SK-N-SH (cell line): ENCODE measurements around the gene RBCK1. TPM values are rescaled to one million over a fixed set of nuclear protein-coding genes. Genes with fewer than 3 reads are reported as not detected.
A peak's percentile ranks its signal among the peaks of the same experiment; 100 is the strongest.

Experiments
- CTCF ChIA-PET: fragments of 300-600, 350-600 bp; formaldehyde crosslinking; extraction: SDS; loops from one replicate; lab custom pipeline; 2021; lab: Yijun Ruan, JAX
- POLR2A ChIA-PET: fragments of 350-600 bp; sonication (Branson Sonifier 250); formaldehyde crosslinking; extraction: SDS; loops from one replicate; lab custom pipeline; 2020; ENCODE audit warnings: antibody characterized with exemption, inconsistent platforms; lab: Yijun Ruan, JAX
- DNase-seq: peaks from one replicate; pipeline ENCODE4 v3.0.0; 2012
- H2AFZ ChIP-seq: fragments of 200-600 bp; sonication (generic); 2 replicates; pipeline ENCODE4 v1.8.1; 2016; ENCODE audit warnings: antibody characterized with exemption, mild to moderate bottlenecking, low read depth
- H3F3A ChIP-seq: fragments of 200-600 bp; sonication (generic); replicated peaks from 2 replicates; pipeline ENCODE3; 2016; ENCODE audit warnings: antibody characterized with exemption, mild to moderate bottlenecking; ENCODE audit not compliant: insufficient read depth
- H3K27ac ChIP-seq, 2 experiments: fragments of 200-500 bp in 1 of 2; fragments of 200-600 bp in 1 of 2; sonication (Bioruptor generic) in 1 of 2; sonication (generic), shearing (Covaris generic) in 1 of 2; 2 replicates each; pipeline versions ENCODE4 v1.5.1 to v1.6.1; 2014 to 2016; ENCODE audit warnings: low read depth in 2 of 2, inconsistent platforms in 1 of 2, low read length in 1 of 2, mild to moderate bottlenecking in 1 of 2, mixed read lengths in 1 of 2
- H3K27me3 ChIP-seq: fragments of 200-600 bp; sonication (generic), shearing (Covaris generic); 2 replicates; pipeline ENCODE4 v1.6.1; 2016; ENCODE audit warnings: mixed run types; ENCODE audit not compliant: insufficient read depth
- H3K36me3 ChIP-seq, 2 experiments: fragments of 200-500 bp in 1 of 2; fragments of 200-600 bp in 1 of 2; sonication (Bioruptor generic) in 1 of 2; sonication (generic) in 1 of 2; replicated peaks in 1 of 2; 2 replicates each; pipeline versions ENCODE3 to v1.5.1; 2014 to 2016; ENCODE audit warnings: low read length in 1 of 2, mild to moderate bottlenecking in 1 of 2; ENCODE audit not compliant: insufficient read depth in 2 of 2, control insufficient read depth in 1 of 2
- H3K4me1 ChIP-seq, 2 experiments: fragments of 200-500 bp in 1 of 2; fragments of 200-600 bp in 1 of 2; sonication (Bioruptor generic) in 1 of 2; sonication (generic), shearing (Covaris generic) in 1 of 2; 2 replicates each; pipeline versions ENCODE4 v1.5.1 to v1.6.1; 2014 to 2016; ENCODE audit warnings: low read depth in 1 of 2, low read length in 1 of 2, mixed run types in 1 of 2; ENCODE audit not compliant: insufficient read depth in 2 of 2, control insufficient read depth in 1 of 2
- H3K4me2 ChIP-seq: fragments of 200-600 bp; sonication (generic), shearing (Covaris generic); 2 replicates; pipeline ENCODE4 v1.6.1; 2017; ENCODE audit warnings: mixed run types
- H3K4me3 ChIP-seq, 2 experiments: fragments of 200-500 bp in 1 of 2; fragments of 200-600 bp in 1 of 2; sonication (Bioruptor generic) in 1 of 2; sonication (generic), shearing (Covaris generic) in 1 of 2; 2 replicates each; pipeline versions ENCODE4 v1.5.1 to v1.8.1; 2014 to 2016; ENCODE audit warnings: low read depth in 2 of 2, inconsistent platforms in 1 of 2, low read length in 1 of 2, mild to moderate bottlenecking in 1 of 2, mixed read lengths in 1 of 2, moderate library complexity in 1 of 2
- H3K79me2 ChIP-seq: fragments of 200-600 bp; sonication (generic); 2 replicates; pipeline ENCODE4 v1.8.1; 2017; ENCODE audit warnings: mild to moderate bottlenecking; ENCODE audit not compliant: insufficient read depth
- H3K9ac ChIP-seq: fragments of 200-600 bp; sonication (generic); 2 replicates; pipeline ENCODE4 v1.6.1; 2017; ENCODE audit warnings: mixed run types
- H3K9me2 ChIP-seq: fragments of 200-600 bp; sonication (generic); 2 replicates; pipeline ENCODE4 v1.6.1; 2017; ENCODE audit warnings: mixed run types
- H3K9me3 ChIP-seq: fragments of 200-600 bp; sonication (generic); 2 replicates; pipeline ENCODE4 v1.6.1; 2017; ENCODE audit warnings: mixed run types, mild to moderate bottlenecking, moderate library complexity
- H4K20me1 ChIP-seq: fragments of 200-600 bp; sonication (generic); 2 replicates; pipeline ENCODE4 v1.6.1; 2017; ENCODE audit warnings: mild to moderate bottlenecking, mixed run types; ENCODE audit not compliant: insufficient read depth
- CHD2 ChIP-seq: fragments of 150-350 bp; IDR thresholded peaks from 2 replicates; pipeline ENCODE4 v1.6.1; 2018; ENCODE audit warnings: low read length; ENCODE audit not compliant: partially characterized antibody
- ELF1 ChIP-seq: IDR thresholded peaks from 2 replicates; pipeline ENCODE4 v1.4.0; 2012
- EP300 ChIP-seq, 2 experiments: IDR thresholded peaks; 2 replicates each; pipeline versions ENCODE4 v1.4.0 to v1.6.1; 2012; ENCODE audit warnings: borderline replicate concordance in 1 of 2, low read depth in 1 of 2, low read length in 1 of 2
- EZH2phosphoT487 ChIP-seq: fragments of 200-600 bp; sonication (generic); IDR thresholded peaks from 2 replicates; pipeline ENCODE4 v1.6.1; 2017; ENCODE audit warnings: low read depth, mixed run types, mild to moderate bottlenecking, antibody characterized with exemption, moderate library complexity, borderline replicate concordance
- FOSL2 ChIP-seq: IDR thresholded peaks from 2 replicates; pipeline ENCODE4 v1.4.0; 2012; ENCODE audit warnings: low read depth, mild to moderate bottlenecking, moderate library complexity, borderline replicate concordance
- FOXJ3 ChIP-seq: sonication (generic); formaldehyde crosslinking; IDR thresholded peaks from 2 replicates; pipeline ENCODE4 v1.5.1; 2020; ENCODE audit warnings: mild to moderate bottlenecking, missing genetic modification reagents
- GABPA ChIP-seq: IDR thresholded peaks from 2 replicates; pipeline ENCODE4 v1.4.0; 2012; ENCODE audit warnings: low read depth, mild to moderate bottlenecking
- GATA2 ChIP-seq: sonication (generic); formaldehyde crosslinking; IDR thresholded peaks from 2 replicates; pipeline ENCODE4 v1.5.0; 2020; ENCODE audit warnings: mild to moderate bottlenecking, missing genetic modification reagents
- IRF3 ChIP-seq: fragments of 150-350 bp; IDR thresholded peaks from 2 replicates; pipeline ENCODE4 v1.6.1; 2016; ENCODE audit warnings: mild to moderate bottlenecking, low read depth, low read length
- JUND ChIP-seq: IDR thresholded peaks from 2 replicates; pipeline ENCODE4 v1.4.0; 2012
- MAX ChIP-seq: IDR thresholded peaks from 2 replicates; pipeline ENCODE4 v1.4.0; 2012; ENCODE audit warnings: low read depth
- MEF2A ChIP-seq: IDR thresholded peaks from 2 replicates; pipeline ENCODE4 v1.4.0; 2012; ENCODE audit warnings: low read depth, borderline replicate concordance
- MXI1 ChIP-seq: IDR thresholded peaks from 2 replicates; pipeline ENCODE4 v1.6.1; 2012; ENCODE audit warnings: mild to moderate bottlenecking, low read depth, low read length, improper control_type of control experiment
- NFIC ChIP-seq: IDR thresholded peaks from 2 replicates; pipeline ENCODE4 v1.4.0; 2012; ENCODE audit warnings: borderline replicate concordance
- PBX3 ChIP-seq: IDR thresholded peaks from 2 replicates; pipeline ENCODE4; 2012
- RAD21 ChIP-seq: IDR thresholded peaks from 2 replicates; pipeline ENCODE4 v1.6.1; 2012; ENCODE audit warnings: mild to moderate bottlenecking, low read length
- RCOR1 ChIP-seq: fragments of 150-350 bp; IDR thresholded peaks from 2 replicates; pipeline ENCODE4 v1.6.1; 2017; ENCODE audit warnings: antibody characterized with exemption, low read length
- RFX5 ChIP-seq: IDR thresholded peaks from 2 replicates; pipeline ENCODE4 v1.6.1; 2012; ENCODE audit warnings: mild to moderate bottlenecking, improper control_type of control experiment, low read length
- SIN3A ChIP-seq: IDR thresholded peaks from 2 replicates; pipeline ENCODE4 v1.6.1; 2012; ENCODE audit warnings: low read depth, mild to moderate bottlenecking, low read length, moderate library complexity, borderline replicate concordance
- SMC3 ChIP-seq: IDR thresholded peaks from 2 replicates; pipeline ENCODE4 v1.6.1; 2012; ENCODE audit warnings: low read depth, low read length, improper control_type of control experiment
- TAF1 ChIP-seq: IDR thresholded peaks from 2 replicates; pipeline ENCODE4 v1.6.1; 2012; ENCODE audit warnings: low read depth, mild to moderate bottlenecking, low read length, moderate library complexity, borderline replicate concordance
- TCF12 ChIP-seq: IDR thresholded peaks from 2 replicates; pipeline ENCODE4 v1.4.0; 2012
- USF1 ChIP-seq: IDR thresholded peaks from 2 replicates; pipeline ENCODE4 v1.4.0; 2012; ENCODE audit warnings: low read depth, borderline replicate concordance
- YY1 ChIP-seq: IDR thresholded peaks from 2 replicates; pipeline ENCODE4 v1.4.0; 2012; ENCODE audit warnings: low read depth, mild to moderate bottlenecking
- WGBS: methylation state at CpG from one replicate; pipeline ENCODE4 v1.1.6; 2017; ENCODE audit warnings: low lambda C conversion rate; 5-methylcytosine and 5-hydroxymethylcytosine counted together
- polyA plus RNA-seq, 3 experiments: library from polyadenylated mRNA; depleted of rRNA; stranded (reverse); fragments of >200 nt; gene quantifications; 2 replicates each; pipeline ENCODE4 v1.2.3, GENCODE V29; 2012
- TF ChIP-seq, protein P1 (sequence below): fragments of 200-600 bp; sonication (generic); IDR thresholded peaks from 2 replicates; pipeline ENCODE4 v1.6.1; 2017; ENCODE audit warnings: antibody characterized with exemption, mild to moderate bottlenecking, moderate library complexity
- TF ChIP-seq, protein P2 (sequence below): IDR thresholded peaks from 2 replicates; pipeline ENCODE4 v1.4.0; 2012; ENCODE audit warnings: low read depth, borderline replicate concordance

RBCK1 gene
- polyA plus RNA-seq, 1 of the 3 experiments (the other 2 are of a cell fraction), result 105 TPM

DNA sequence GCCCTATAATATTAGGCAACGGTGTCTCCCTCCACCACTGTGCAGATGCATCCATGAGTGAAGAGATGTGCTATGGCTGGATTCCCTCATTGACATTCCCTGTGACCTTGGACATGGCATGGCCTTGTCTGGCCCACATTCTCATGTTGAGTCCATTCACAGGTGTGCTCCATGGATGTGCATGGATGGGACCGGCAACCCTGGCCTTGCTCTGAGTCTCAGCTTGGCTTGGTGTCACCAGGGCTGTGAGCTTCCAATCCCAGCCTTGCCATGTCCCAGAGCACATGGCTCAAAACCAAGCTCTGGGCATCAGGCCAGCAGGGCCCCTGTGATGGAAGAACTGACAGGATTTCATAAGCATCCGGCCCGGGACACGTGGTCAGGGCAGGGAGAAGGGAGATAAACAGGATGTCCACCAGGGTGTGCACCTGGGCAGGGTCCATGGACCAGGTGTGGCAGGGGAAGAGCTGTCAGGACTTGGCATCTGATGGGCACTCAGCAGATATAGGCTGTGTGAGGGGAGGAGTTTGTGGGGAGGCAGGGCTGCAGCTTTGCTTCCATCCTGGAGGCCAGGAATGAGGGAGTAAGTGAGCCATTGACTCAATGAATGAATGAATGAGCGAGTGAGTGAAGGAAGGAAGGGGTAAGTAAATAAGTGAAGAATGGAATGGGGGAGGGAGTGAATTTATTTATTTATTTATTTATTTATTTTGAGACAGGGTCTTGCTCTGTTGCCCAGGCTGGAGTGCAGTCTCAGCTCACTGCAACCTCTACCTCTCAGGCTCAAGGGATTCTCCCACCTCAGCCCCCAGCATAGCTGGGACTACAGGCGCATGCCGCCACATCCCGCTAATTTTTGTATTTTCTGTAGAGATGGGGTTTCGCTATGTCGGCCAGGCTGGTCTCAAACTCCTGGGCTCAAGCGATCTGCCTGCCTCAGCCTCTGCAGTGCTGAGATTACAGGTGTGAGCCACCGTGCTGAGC, 45.5 kb upstream of the RBCK1 start:
- Histone ChIP-seq H3K9me3 (no peaks in the 10 kb centered on the region), H3K36me3 (no peaks in the 10 kb centered on the region), H3K4me2 (no peak overlapping the region), H3K27ac (no peak overlapping the region), H3F3A (no peaks in the 10 kb centered on the region), H3K4me1 (peaks cover 3 to 12% of the 10 kb centered on the region in 2 experiments; a peak in 1 of 4 replicates), H3K27me3 (no peaks in the 10 kb centered on the region), H4K20me1 (no peaks in the 10 kb centered on the region), H2AFZ (no peak overlapping the region), H3K9ac (no peak overlapping the region), H3K4me3 (no peak overlapping the region), H3K79me2 (no peaks in the 10 kb centered on the region), H3K9me2 (no peaks in the 10 kb centered on the region)
- POLR2A ChIA-PET, result interaction anchor here (0.7 to 1.6 kb wide), 5 partner anchors 9 to 45 kb away, joined by 3 to 11 read pairs (median 6); partner anchors contain the start of genes NRSN2 and TRIB3
- CTCF ChIA-PET, result interaction anchor here (0.6 to 2.5 kb wide), 16 partner anchors 9 to 376 kb away, joined by 3 to 29 read pairs (median 4); partner anchors contain the start of genes RBCK1, TBC1D20 and TRIB3
- DNase-seq, result peak; percentile 74
- WGBS, result 71% methylated on average over 12 of the region's 13 CpGs
- no peak for TF ChIP-seq JUND
- TF ChIP-seq TAF1, result no peak
- TF ChIP-seq, protein P1, sequence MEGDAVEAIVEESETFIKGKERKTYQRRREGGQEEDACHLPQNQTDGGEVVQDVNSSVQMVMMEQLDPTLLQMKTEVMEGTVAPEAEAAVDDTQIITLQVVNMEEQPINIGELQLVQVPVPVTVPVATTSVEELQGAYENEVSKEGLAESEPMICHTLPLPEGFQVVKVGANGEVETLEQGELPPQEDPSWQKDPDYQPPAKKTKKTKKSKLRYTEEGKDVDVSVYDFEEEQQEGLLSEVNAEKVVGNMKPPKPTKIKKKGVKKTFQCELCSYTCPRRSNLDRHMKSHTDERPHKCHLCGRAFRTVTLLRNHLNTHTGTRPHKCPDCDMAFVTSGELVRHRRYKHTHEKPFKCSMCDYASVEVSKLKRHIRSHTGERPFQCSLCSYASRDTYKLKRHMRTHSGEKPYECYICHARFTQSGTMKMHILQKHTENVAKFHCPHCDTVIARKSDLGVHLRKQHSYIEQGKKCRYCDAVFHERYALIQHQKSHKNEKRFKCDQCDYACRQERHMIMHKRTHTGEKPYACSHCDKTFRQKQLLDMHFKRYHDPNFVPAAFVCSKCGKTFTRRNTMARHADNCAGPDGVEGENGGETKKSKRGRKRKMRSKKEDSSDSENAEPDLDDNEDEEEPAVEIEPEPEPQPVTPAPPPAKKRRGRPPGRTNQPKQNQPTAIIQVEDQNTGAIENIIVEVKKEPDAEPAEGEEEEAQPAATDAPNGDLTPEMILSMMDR, result peak; percentile 43
- TF ChIP-seq EP300 (IDR thresholded peaks at IDR 0.05; ENCODE audit: borderline replicate concordance in 1 of 2, low read depth in 1 of 2, low read length in 1 of 2), result no peak
- TF ChIP-seq EZH2phosphoT487, result no peak
- TF ChIP-seq FOXJ3 (CRISPR knock-in tag), result no peak
- no peak for TF ChIP-seq CHD2
- peak; percentile 63; the same call in 1 of the 2 replicates for TF ChIP-seq SIN3A
- no peak for TF ChIP-seq MEF2A
- TF ChIP-seq RAD21, result peak; percentile 47
- TF ChIP-seq, protein P2, sequence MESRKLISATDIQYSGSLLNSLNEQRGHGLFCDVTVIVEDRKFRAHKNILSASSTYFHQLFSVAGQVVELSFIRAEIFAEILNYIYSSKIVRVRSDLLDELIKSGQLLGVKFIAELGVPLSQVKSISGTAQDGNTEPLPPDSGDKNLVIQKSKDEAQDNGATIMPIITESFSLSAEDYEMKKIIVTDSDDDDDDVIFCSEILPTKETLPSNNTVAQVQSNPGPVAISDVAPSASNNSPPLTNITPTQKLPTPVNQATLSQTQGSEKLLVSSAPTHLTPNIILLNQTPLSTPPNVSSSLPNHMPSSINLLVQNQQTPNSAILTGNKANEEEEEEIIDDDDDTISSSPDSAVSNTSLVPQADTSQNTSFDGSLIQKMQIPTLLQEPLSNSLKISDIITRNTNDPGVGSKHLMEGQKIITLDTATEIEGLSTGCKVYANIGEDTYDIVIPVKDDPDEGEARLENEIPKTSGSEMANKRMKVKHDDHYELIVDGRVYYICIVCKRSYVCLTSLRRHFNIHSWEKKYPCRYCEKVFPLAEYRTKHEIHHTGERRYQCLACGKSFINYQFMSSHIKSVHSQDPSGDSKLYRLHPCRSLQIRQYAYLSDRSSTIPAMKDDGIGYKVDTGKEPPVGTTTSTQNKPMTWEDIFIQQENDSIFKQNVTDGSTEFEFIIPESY, result no peak
- TF ChIP-seq GATA2 (CRISPR knock-in tag), result no peak
- TF ChIP-seq MAX, result peak; percentile 96
- TF ChIP-seq MXI1, result peak; percentile 92
- TF ChIP-seq RCOR1, result no peak
- peak; percentile 86; the same call in 1 of the 2 replicates for TF ChIP-seq USF1
- no peak for TF ChIP-seq TCF12
- no peak for TF ChIP-seq IRF3
- TF ChIP-seq NFIC, result no peak; the same call in 1 of the 2 replicates
- no peak for TF ChIP-seq FOSL2
- TF ChIP-seq SMC3, result peak; percentile 19; the same call in 1 of the 2 replicates
- TF ChIP-seq PBX3, result peak; percentile 28; the same call in 1 of the 2 replicates
- TF ChIP-seq ELF1, result no peak
- no peak; the same call in 1 of the 2 replicates for TF ChIP-seq GABPA
- TF ChIP-seq RFX5, result no peak
- TF ChIP-seq YY1, result no peak
